SU-DHL-6 (cell line): Measurements from ENCODE around the gene ARID5B.

Source experiments
- CTCF ChIP-seq: fragments of 200-600 bp; sonication (generic); IDR thresholded peaks from one replicate; pipeline ENCODE4 v1.5.1; 2017; ENCODE audit warnings: antibody characterized with exemption, mild to moderate bottlenecking, low read length, moderate library complexity; ENCODE audit not compliant: insufficient read depth, poor library complexity, severe bottlenecking
- EZH2phosphoT487 ChIP-seq: fragments of 200-600 bp; sonication (generic), shearing (Covaris generic); conservative IDR thresholded peaks from 2 replicates; pipeline ENCODE4 v1.6.1; 2018; ENCODE audit warnings: mild to moderate bottlenecking, antibody characterized with exemption, low read length, moderate library complexity, mixed read lengths

GRCh38 chr10:61952028-61952674 lies 50.7 kb downstream of the ARID5B start:
- no peak for TF ChIP-seq CTCF
- no peak for TF ChIP-seq EZH2phosphoT487
